Lung (tissue), 12 donors: ENCODE data around the gene CNTNAP5. TPM values are rescaled to one million over a fixed set of nuclear protein-coding genes. Genes with fewer than 3 reads are reported as not detected.

Experiments used
- ATAC-seq: fragments of 200-7000 bp; cut with Tn5 transposase; one replicate; pipeline ENCODE4 v1.9.1; 2020; ENCODE audit warnings: moderate number of reproducible peaks; ENCODE audit not compliant: insufficient read depth, low FRiP score
- DNase-seq, 3 donors: peaks; one replicate each; pipeline ENCODE4 v3.0.0-alpha.2; 2013 to 2017
- H3K27ac ChIP-seq, 2 donors: one replicate each; pipeline ENCODE4 v1.5.1; 2013; ENCODE audit warnings: mild to moderate bottlenecking in 2 of 2, moderate library complexity in 2 of 2, control low read depth in 1 of 2, inconsistent platforms in 1 of 2, low read depth in 1 of 2, low read length in 1 of 2
- H3K27me3 ChIP-seq, 3 donors: one replicate each; pipeline ENCODE4 v1.5.1; 2013; ENCODE audit warnings: low read length in 2 of 3; ENCODE audit not compliant: control insufficient read depth in 3 of 3, insufficient read depth in 3 of 3
- H3K36me3 ChIP-seq, 4 donors: one replicate each; pipeline ENCODE4 v1.5.1; 2013; ENCODE audit warnings: low read length in 4 of 4, mild to moderate bottlenecking in 1 of 4, moderate library complexity in 1 of 4; ENCODE audit not compliant: control insufficient read depth in 4 of 4, insufficient read depth in 4 of 4
- H3K4me1 ChIP-seq, 5 donors: one replicate each; pipeline ENCODE4 v1.5.1; 2013; ENCODE audit warnings: low read length in 5 of 5, mild to moderate bottlenecking in 2 of 5, moderate library complexity in 1 of 5; ENCODE audit not compliant: control insufficient read depth in 5 of 5, insufficient read depth in 5 of 5
- H3K4me3 ChIP-seq: one replicate; pipeline ENCODE4 v1.5.1; 2013; ENCODE audit warnings: mild to moderate bottlenecking, control low read depth, moderate library complexity
- H3K9ac ChIP-seq, 2 donors: one replicate each; pipeline ENCODE4 v1.5.1; 2013; ENCODE audit warnings: low read length in 2 of 2, control low read depth in 1 of 2; ENCODE audit not compliant: insufficient read depth in 1 of 2
- H3K9me3 ChIP-seq, 4 donors: one replicate each; pipeline ENCODE4 v1.5.1; 2013; ENCODE audit warnings: low read length in 3 of 4, mild to moderate bottlenecking in 1 of 4, moderate library complexity in 1 of 4; ENCODE audit not compliant: control insufficient read depth in 4 of 4, insufficient read depth in 3 of 4
- WGBS, 2 donors: extraction: QIAGEN DNeasy Blood & Tissue Kit; methylation state at CpG; one replicate each; pipeline ENCODE4 v1.1.7; 2013; 5-methylcytosine and 5-hydroxymethylcytosine counted together
- polyA plus RNA-seq, 2 donors: library from polyadenylated mRNA; stranded (reverse); fragments of 200-250 nt; gene quantifications; one replicate each; pipeline ENCODE4 v1.2.1, GENCODE V29; 2013
- total RNA-seq, 2 donors: library from RNA; depleted of rRNA in 1 of 2; stranded (reverse); fragments of >200 nt in 1 of 2; gene quantifications; one replicate each; pipeline ENCODE4 v1.2.1, GENCODE V29; 2014 to 2021
- TF ChIP-seq, protein P1 (sequence below): IDR thresholded peaks from 2 replicates; pipeline ENCODE4 v1.5.1; 2012; ENCODE audit warnings: mild to moderate bottlenecking; ENCODE audit errors: control extremely low read depth, extremely low read depth
- donor health status: control.
- donor health status: control.
- donor health status: Bipolar disorder and iron deficiency.
- donor health status: healthy.
- donor health status: DM: yes; HTN: yes; CAD: no.

CNTNAP5 gene
- total and polyA plus RNA-seq, 4 donors: 0.03 to 0.06 TPM; not detected in 2

DNA sequence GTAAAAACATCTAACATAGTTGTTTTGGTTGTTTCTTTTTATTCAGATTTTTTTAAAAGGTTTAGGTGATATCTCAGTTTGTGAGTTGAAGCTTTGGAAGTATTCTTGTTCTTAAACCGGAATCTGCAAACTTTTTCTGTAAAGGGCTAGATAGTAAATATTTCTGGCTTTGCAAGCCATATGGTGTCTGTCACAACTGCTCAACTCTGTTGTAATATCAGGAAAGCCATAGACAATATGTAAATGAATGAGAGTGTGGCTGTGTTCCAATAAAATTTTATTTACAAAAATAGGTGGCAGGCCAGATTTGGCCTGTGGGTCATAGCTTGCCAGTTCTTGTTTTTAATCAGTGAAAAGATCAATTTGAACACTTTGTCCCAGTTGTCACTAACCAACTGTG, 134.1 kb downstream of the CNTNAP5 start:
- no peak overlapping the region for H3K27ac ChIP-seq
- no peaks in the 10 kb centered on the region for H3K36me3 ChIP-seq
- no peaks in the 10 kb centered on the region for H3K27me3 ChIP-seq
- 71 to 84% methylated on average over 1 of the region's 1 CpG for WGBS, 2 donors
- no peaks in the 10 kb centered on the region for H3K9me3 ChIP-seq
- no peak overlapping the region for H3K4me3 ChIP-seq
- ATAC-seq (no peak), DNase-seq (peak; percentile 31 to 86 (median 77))
- no peak overlapping the region for H3K9ac ChIP-seq
- H3K4me1 ChIP-seq: peaks cover 0 to 15% (median 0%) of the 10 kb centered on the region in 5 donors
- TF ChIP-seq, protein P1, sequence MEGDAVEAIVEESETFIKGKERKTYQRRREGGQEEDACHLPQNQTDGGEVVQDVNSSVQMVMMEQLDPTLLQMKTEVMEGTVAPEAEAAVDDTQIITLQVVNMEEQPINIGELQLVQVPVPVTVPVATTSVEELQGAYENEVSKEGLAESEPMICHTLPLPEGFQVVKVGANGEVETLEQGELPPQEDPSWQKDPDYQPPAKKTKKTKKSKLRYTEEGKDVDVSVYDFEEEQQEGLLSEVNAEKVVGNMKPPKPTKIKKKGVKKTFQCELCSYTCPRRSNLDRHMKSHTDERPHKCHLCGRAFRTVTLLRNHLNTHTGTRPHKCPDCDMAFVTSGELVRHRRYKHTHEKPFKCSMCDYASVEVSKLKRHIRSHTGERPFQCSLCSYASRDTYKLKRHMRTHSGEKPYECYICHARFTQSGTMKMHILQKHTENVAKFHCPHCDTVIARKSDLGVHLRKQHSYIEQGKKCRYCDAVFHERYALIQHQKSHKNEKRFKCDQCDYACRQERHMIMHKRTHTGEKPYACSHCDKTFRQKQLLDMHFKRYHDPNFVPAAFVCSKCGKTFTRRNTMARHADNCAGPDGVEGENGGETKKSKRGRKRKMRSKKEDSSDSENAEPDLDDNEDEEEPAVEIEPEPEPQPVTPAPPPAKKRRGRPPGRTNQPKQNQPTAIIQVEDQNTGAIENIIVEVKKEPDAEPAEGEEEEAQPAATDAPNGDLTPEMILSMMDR: no peak

DNA sequence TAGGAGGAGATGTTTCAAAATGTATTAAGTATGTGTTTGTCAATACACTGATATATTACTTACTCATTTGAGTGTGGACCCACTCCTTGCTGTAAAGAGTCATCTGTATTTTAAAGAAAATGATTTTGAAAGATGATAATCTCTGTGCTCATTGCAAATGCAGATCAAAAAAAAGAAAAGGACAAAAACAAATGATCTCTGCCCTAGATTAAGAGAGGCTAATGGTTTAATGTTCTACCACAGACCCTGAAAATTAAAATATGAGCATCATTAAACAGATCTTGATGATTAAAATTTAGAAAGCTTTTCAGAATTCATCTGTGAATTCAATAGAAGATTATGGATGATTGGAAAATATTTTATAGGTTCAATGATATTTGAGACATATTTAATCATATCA, 136.5 kb downstream of the CNTNAP5 start:
- no peaks in the 10 kb centered on the region for H3K9me3 ChIP-seq
- ATAC-seq: no peak

DNA sequence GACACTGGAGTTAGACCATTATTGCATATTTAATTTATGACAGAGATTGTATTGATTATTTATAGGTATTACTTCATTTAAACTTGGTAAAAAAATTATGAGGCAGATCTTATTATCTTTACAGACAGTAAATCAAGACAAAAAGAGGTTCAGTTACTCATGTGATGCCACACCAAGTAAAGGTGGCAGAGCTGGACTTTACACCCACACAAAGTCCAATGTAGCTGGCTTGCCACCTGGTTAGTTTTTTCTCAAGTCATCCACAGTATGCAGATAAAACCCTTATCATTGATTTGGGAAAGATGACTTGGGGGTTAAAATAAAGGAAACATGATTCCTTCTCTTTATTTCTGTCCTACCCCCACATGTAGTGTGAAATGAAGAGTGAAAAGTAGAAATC, 137.2 kb downstream of the CNTNAP5 start:
- TF ChIP-seq, protein P1: no peak
- H3K9ac ChIP-seq: no peak overlapping the region

More for the DNA sequence above, 136.5 kb downstream of the CNTNAP5 start:
- DNase-seq: no peak
- H3K9ac ChIP-seq: no peak overlapping the region
- H3K27me3 ChIP-seq: no peaks in the 10 kb centered on the region
- no peak overlapping the region for H3K4me3 ChIP-seq
- H3K4me1 ChIP-seq: peaks cover 0 to 15% (median 0%) of the 10 kb centered on the region in 5 donors
- TF ChIP-seq, protein P1: no peak
- no peak overlapping the region for H3K27ac ChIP-seq
- H3K36me3 ChIP-seq: no peaks in the 10 kb centered on the region

DNA sequence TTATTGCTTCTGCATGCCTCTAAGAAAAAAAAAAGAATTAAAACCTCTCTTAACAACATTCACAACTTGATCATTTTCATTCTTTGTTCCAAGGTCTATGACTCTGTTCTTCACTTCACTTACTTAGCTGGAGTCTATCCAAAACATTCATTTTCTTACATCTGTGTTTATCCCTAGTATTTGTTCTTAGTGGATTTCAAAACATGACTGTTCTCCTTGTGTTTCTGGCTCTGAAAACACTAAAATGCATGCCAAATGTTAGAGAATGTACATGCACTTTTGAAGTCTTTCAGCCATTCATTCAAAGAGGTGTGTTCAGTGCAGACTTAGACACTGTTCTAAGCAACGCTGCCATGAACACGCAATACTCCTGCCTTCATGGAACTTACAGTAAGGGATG, 138.8 kb downstream of the CNTNAP5 start:
- TF ChIP-seq, protein P1: no peak
- 66 to 91% methylated on average over 2 of the region's 2 CpGs for WGBS, 2 donors
- H3K9ac ChIP-seq: no peak overlapping the region

More for the DNA sequence above, 137.2 kb downstream of the CNTNAP5 start:
- no peak overlapping the region for H3K27ac ChIP-seq
- H3K9me3 ChIP-seq: no peaks in the 10 kb centered on the region
- H3K4me3 ChIP-seq: no peak overlapping the region
- no peaks in the 10 kb centered on the region for H3K36me3 ChIP-seq
- ATAC-seq (no peak), DNase-seq (no peak)
- H3K4me1 ChIP-seq: peaks cover 0 to 15% (median 0%) of the 10 kb centered on the region in 5 donors
- H3K27me3 ChIP-seq: no peaks in the 10 kb centered on the region

More for the DNA sequence above, 138.8 kb downstream of the CNTNAP5 start:
- H3K4me1 ChIP-seq: peaks cover 0 to 11% (median 0%) of the 10 kb centered on the region in 5 donors
- H3K27ac ChIP-seq: no peak overlapping the region
- no peak overlapping the region for H3K4me3 ChIP-seq
- H3K9me3 ChIP-seq: no peaks in the 10 kb centered on the region
- peak in 2 of 3 donors; percentile 66 to 67 for DNase-seq
- no peaks in the 10 kb centered on the region for H3K27me3 ChIP-seq
- no peaks in the 10 kb centered on the region for H3K36me3 ChIP-seq
- ATAC-seq: no peak
